Inflammatory macrophage treated with lipopolysaccharide for 4 hours (primary cell): Measurements from ENCODE around the gene C12orf56.

ENCODE experiments used
- DNase-seq: peaks from one replicate; pipeline ENCODE4 v3.0.0-alpha.2; 2020

C12orf56 gene

DNA sequence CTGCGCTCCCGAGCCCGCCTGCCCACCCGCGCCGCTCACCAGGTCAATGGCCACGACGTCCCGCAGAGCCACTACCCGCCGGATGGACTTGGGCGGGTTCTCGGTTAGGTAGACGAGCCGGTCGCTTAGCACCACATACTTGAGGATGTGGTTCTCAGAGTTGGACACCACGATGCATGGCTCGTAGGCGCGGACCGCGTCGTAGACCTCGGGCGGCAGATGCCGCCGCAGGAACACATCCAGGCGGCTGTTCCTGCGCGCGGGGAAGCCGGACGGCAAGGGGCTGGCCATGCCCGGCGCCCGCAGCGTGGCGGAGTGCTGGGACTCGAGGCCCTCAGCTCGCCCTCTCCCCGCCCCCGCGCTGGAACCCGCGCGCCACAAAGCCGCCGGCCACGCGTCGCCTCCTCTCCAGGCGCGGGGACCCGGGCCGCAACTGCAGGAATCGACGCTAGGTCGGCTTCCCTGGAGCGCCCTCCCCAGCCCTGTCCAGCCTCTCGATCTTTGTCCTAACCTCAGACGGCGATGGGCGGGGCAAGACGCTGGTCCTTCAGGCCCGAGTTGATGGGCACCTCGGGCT lies at the start of gene C12orf56:
Gene C12orf56 (minus strand): TSS at position 484 of the 577 bp plus-strand sequence. CDS start 193 bp downstream, at position 291.
- peak; percentile 4 for DNase-seq

- DNase-seq: no peak
Measured at GRCh38 chr12:64440100-64440499, 49.5 kb upstream of the C12orf56 start.

DNA sequence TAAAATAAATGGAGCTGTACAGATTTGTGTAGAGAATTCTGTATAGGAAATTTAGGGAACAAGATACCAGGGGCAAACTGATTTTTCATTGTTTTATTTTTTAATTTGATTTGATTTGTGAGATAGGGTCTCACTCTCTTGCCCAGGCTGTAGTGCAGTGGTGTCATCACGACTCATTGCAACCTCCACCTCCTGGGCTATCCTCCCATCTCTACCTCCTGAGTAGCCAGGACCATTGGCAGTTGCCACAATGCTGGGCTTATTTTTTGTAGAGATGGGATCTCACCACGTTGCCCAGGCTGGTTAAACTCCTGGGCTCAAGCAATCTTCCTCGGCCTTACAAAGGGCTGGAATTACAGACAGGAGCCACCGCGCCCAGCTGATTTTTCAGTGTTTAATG lies 43.4 kb upstream of the C12orf56 start:
- DNase-seq: no peak

DNA sequence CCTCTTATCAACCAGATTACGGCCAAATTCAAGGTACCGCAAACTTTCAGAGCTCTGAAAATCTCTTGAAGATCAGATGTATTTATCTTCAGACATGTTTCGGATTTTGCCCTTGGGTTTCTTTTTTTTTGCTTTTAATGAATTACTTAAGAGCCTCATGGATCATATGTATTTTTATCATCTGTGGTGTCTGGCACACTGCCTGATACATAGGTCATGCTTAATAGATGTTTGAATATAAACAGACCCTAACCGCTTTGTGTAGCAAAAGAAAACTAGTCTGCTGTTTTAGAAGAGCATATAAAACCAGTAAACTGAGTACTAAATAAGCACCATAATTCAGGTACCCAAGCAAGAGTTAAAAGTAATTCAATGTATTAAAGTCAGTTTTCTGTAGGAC lies 41.2 kb upstream of the C12orf56 start:
- DNase-seq: no peak

GRCh38 chr12:64430886-64431285 lies 40.3 kb upstream of the C12orf56 start:
- no peak for DNase-seq

- DNase-seq: no peak
Measured at GRCh38 chr12:64428956-64429355, 38.4 kb upstream of the C12orf56 start.

DNA sequence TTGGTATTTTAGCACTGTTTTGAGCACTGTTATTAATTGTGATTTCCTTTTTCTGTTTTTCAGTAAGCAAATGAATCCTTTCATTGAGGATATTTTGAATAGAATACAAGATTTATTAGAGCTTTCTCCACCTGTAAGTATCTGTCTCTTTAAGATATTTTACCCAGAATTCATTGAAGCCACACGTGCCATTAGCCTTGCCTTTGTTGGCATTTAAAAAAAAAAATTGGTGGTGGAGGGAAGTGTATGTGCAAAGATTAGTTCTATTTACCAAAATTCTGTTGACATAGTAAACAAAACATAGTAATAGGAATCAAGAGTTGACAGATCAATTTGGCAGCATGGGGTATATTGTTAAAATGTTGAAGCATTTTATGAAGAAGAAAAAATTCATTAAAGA lies 37.4 kb upstream of the C12orf56 start:
- no peak for DNase-seq

DNA sequence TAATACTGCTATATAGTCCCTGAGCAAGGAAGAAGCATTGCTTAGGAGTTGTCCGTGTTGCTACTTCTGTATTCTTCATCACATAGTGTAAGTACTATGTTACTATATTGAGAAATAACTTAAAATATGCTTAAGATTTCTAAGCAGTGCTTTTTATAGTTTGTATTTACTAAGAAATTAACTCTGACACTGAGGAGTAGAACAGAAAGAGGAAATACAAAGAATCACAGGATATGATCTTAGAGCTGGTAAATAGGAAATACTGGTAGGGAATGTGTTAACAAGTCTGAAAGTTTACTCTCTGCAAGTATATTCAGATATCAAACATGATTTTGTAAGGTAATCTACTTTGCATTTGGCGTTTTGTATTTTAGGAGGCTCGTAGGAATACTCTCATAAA lies 29.1 kb upstream of the C12orf56 start:
- DNase-seq: peak; percentile 19

- no peak for DNase-seq
Measured at GRCh38 chr12:64418209-64418608, 27.7 kb upstream of the C12orf56 start.

GRCh38 chr12:64413884-64414283 lies 23.3 kb upstream of the C12orf56 start:
- no peak for DNase-seq

DNA sequence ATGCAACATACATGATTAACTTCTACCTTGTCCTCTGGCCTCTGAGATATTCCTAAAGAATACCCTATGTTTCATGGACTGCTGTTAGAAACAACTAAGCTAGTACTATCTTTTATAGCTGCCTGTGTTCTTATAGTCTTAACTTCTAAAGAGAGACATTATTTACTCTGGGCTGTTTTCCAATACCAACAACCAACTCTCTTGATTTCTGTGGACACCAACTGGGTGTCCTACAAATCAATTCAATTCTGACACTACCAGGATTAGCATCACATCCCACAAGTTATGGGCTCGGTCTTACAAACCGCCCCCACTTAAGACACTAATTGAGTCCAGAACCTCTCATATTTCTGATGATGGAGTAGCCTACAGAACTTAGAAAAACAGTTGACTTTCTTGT lies 21.9 kb upstream of the C12orf56 start:
- DNase-seq: no peak

DNA sequence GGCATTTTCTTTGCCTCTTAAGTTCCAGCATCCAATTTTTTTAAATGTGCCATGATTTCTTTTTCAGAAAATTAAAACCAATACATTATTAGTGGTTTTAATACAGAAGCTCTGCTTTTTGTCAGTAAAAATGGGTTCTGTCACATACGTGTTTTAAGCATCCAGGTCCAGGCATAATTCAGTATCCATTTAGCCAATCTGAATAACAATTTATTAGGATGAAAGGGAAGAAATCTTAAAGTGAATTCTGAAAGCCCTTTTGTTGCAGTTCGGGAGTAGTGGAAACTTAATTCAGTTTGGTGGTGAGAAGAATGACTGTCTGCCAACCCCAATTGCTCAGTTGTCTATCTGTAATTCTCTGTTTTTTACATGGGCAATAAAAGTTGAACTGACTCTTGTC lies 20.9 kb upstream of the C12orf56 start:
- DNase-seq: no peak

GRCh38 chr12:64407342-64408223 lies 17.0 kb upstream of the C12orf56 start:
- DNase-seq: no peak

DNA sequence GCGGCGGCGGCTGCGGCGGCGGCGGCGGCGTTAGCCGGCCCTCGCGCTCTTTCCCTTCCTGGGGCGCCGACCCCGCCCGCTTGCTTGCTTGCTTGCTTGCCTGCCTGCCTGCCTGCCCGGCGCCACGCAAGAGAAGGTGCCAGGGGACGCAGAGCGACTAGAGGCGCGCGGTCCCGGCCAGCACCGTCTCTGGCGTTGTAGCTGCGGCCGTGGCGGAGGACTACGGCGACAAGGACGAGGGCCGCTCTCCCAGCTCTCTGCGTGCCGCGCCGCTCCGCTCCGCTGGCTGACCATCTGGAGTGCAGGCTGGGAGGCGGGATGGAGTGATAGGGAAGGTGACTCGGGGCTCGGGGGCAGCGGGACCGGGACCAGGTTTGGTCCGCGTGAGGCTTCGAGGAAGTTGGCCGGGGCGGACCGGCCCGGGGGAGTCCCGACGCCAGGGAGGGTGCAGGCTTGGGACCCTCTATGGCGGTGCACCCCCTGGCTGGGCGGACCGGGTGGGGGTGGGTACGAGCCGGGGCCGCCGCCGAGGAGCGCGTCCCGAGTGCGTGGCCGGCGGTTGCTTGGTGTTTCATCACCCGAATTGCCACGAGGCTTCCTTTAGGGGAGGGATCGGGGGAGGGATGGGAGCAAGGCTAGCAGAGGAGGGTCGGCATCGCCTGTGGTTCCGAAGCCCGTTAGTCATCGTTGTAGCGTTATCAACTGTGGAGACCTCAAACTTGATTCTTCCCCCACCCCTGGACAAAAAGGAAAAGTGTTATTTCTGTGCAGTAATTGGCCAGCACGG lies 14.1 kb upstream of the C12orf56 start:
- DNase-seq: peak; percentile 55

GRCh38 chr12:64403707-64404469 lies 13.3 kb upstream of the C12orf56 start, which contains the start of gene XPOT:
Gene XPOT, plus strand, starts transcription at chr12:64404392. Its CDS starts 5,644 bp downstream, at chr12:64410036.
- DNase-seq: peak; percentile 96

DNA sequence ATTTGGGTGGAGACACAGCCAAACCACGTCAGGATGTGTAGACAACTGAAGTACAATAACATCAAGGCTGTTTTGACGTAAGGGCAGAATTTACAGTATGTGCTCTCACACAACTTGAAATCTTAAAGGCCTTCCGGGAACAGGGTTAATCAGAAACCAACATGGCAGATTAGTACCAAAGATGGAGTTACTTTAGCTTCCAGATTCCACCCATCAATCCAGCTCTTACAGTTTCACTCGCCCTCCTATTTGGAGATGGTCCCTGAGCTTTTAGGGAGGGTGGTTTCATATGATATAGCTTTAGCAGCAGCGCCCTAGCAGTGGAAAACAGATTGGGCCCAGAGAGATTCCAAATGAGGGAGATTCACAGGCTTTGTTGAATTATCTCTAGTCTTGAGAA lies 11.6 kb upstream of the C12orf56 start:
- DNase-seq: no peak

- DNase-seq: no peak
Measured at GRCh38 chr12:64400041-64400440, 9.5 kb upstream of the C12orf56 start.

DNA sequence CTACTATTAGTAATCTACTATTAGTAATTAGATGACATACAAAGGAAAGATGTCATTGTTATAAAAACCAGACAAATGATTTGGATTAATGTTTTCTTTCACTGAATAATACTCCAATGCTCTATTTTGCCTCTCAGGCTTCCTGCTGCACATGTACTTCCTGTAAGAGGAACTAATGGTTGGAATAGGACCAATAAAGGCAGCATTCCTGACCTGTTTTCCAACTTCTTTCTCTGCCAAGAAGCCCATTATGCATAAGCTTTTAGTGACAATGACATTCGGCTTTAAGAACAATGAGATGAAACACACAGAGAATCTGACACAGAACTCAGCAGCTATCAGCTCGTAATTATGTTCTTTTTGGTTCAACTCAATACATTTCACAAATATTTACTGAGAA lies 5.2 kb upstream of the C12orf56 start:
- DNase-seq: no peak

DNA sequence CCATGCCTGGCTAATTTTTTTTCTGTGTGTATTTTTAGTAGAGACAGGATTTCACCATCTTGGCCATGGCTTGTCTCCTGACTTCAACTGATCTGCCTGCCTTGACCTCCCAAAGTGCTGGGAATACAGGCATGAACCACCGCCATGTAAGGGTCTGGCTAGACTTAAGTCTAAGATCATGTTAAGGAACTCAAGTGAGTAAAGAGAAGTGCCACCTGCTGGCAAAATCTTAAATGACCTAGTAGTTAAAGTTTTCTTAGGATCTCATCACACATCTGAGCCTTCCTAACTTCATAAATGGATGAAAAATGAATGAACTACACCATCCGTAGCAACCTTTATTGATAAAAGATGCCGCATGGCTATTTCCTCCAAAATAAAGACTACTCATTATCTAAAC lies 1.7 kb upstream of the C12orf56 start:
- DNase-seq: peak; percentile 44

DNA sequence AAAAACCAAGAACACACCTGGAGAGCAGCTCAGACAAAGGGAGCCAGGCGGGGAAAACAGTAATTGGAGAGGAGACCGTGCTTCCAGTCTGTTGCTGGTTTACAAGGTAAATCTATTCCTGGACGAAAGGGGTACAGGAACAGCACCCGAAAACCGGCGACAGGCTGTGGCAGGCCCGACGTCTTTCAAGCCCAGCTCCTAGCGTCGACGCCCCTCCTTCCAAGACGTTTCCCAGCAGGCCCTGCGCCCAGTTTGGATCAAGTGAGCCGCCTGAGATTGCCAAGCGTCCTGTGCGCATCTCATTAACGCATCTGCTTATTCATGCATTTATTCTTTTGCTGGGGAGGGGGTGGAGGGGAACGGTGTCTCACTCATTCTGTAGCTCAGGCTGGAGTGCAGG lies 1.4 kb downstream of the C12orf56 start:
- no peak for DNase-seq

DNA sequence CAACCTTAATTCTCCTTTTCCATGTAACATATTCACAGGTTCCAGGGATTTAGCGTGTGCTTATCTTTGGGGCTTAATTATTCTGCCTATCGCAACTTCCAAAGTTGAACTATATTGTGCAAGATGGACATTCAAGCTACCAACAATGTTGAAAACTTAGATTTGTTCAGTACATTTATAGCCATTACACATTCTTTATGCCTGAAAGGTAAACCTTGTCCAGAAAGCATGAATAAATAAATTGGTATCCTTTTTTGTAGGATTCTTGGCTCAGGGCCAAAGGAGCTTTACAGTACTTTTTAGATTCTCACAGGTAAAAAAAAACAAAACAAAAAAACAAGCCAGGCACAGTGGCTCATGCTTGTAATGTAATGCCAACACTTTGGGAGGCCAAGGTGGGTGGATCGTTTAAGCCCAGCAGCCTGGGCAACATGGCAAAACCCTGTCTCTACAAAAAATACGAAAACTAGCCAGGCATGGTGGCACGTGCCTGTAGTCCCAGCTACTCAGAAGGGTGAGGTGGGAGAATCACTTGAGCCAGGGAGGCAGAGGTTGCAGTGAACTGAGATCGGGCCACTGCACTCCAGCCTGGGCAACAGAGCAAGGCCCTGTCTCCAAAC lies 3.3 kb downstream of the C12orf56 start:
- no peak for DNase-seq

GRCh38 chr12:64385468-64385867 lies 5.1 kb downstream of the C12orf56 start:
- no peak for DNase-seq
